NCI-H524 treated with DMSO at 0.1 percent for 48 hours (cell line): ENCODE measurements around the gene NAV3.

Source experiments
- DNase-seq: peaks from one replicate; lab custom pipeline; 2025; lab: John Stamatoyannopoulos, UW

Gene NAV3, protein sequence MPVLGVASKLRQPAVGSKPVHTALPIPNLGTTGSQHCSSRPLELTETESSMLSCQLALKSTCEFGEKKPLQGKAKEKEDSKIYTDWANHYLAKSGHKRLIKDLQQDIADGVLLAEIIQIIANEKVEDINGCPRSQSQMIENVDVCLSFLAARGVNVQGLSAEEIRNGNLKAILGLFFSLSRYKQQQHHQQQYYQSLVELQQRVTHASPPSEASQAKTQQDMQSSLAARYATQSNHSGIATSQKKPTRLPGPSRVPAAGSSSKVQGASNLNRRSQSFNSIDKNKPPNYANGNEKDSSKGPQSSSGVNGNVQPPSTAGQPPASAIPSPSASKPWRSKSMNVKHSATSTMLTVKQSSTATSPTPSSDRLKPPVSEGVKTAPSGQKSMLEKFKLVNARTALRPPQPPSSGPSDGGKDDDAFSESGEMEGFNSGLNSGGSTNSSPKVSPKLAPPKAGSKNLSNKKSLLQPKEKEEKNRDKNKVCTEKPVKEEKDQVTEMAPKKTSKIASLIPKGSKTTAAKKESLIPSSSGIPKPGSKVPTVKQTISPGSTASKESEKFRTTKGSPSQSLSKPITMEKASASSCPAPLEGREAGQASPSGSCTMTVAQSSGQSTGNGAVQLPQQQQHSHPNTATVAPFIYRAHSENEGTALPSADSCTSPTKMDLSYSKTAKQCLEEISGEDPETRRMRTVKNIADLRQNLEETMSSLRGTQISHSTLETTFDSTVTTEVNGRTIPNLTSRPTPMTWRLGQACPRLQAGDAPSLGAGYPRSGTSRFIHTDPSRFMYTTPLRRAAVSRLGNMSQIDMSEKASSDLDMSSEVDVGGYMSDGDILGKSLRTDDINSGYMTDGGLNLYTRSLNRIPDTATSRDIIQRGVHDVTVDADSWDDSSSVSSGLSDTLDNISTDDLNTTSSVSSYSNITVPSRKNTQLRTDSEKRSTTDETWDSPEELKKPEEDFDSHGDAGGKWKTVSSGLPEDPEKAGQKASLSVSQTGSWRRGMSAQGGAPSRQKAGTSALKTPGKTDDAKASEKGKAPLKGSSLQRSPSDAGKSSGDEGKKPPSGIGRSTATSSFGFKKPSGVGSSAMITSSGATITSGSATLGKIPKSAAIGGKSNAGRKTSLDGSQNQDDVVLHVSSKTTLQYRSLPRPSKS (N-terminal part only)

DNA sequence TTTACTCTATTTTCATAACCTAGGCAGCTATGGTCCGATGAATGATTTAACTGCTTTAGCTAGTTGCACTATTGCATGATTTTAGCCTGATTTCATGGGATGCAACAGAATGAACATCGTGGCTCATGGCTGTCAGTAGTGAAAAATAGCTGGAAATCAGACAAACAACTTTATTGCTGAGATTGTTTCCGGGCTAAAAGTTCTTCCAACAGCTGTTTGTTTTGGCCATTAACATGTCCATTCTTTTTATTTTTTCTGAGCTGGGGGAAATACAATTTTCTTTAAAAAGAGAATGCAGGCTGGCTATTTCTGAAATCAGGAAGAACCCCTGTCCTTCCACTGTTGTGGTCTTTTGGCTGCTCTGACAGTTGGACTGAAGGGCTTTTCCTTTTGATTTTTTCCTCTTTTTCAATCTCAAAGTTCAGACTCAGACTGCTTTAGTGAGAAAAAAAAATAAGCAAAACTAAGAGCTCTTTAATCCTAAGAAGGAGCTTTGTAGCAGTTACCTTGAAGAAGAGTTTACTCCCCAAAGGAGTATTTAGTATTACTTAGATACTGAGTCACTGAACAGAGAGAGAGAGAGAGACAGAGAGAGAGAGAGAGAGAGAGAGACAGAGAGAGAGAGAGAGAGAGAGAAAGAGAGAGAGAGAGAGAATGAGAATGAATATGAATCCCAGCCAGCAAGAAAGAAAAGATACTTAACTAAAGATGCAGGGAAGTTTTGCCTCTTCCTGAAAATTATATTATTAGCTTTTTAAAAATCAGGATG, at the start of gene NAV3:
Gene NAV3 (plus strand): TSS at position 312 of the 769 bp plus-strand sequence. CDS start 568 bp downstream, outside the sequence.
- no peak for DNase-seq

DNA sequence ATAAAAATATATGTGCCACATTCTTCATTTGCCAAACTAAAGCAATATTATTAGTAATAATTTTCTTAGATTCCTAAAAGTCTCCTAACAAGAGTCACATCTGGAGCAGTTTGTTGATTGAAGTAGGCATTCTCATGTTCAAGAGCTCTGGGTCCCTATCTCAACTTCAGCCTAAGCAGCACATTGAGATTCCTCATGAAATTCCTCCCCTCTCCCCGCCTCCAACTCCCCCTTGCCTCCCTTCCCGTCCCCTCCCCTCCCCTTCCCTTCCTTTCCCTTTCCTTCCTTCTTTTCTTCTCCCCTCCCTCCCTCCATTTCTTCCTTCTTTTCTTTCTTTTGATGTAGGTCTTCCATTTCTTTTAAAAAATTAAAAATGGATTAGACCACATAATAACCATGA, 48.7 kb upstream of the NAV3 start:
- DNase-seq, result no peak

DNA sequence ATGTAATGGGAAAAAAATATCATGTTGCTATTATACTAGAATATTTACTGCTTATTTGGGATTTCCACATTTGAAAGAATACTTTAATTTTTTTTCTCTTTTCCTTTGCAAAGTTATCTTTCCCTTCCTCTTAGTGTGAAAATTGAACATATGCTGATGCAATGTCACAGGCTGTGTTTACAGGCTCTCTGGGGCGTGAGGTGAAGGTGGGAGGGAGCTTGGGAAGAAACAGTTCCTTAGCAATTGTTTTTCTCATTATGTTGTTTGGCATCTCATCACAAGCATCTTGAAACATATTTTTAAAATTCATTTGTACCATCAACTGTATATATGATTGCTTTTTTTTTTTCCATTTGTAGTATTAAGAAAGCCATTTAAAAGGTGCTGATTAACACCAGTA, 47.9 kb upstream of the NAV3 start:
- no peak for DNase-seq

DNA sequence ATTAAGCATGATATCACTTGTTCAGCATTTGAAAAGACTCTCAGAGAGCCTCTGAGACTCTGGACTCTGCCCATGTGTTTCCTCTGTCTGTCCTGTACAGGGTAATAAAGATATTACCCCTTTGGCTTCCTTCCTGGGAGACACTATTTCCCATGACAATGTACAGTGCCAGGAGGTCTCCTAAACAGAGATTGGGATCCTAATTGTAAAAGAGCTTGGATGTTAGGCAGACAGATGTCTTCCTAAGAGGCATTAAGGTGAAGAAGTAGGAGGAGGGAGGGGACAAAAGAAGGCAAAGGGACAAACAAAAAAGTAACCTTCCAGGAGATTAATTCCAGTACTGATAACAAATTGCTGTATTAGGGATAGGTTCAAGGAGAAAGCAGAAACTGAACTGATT, 45.5 kb upstream of the NAV3 start:
- no peak for DNase-seq

DNA sequence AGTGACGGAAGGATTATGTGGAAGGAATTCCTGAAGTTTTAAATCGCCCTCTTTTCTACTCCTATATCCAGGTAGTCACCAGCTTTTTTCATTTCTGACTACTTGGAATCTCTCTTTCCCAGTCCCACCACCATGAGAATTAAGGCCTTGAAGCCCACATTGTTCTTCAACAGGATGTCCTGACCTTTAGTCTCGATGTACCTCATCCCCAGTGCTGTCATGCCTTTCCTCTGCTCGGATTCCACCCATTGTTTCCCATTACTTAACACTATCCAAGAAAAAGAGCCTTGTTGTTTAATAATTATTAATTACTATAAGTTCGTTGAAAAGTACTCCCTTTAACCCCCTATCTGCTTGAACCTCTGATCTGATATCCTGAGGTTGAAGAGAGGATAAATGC, 44.0 kb upstream of the NAV3 start:
- DNase-seq, result no peak

DNA sequence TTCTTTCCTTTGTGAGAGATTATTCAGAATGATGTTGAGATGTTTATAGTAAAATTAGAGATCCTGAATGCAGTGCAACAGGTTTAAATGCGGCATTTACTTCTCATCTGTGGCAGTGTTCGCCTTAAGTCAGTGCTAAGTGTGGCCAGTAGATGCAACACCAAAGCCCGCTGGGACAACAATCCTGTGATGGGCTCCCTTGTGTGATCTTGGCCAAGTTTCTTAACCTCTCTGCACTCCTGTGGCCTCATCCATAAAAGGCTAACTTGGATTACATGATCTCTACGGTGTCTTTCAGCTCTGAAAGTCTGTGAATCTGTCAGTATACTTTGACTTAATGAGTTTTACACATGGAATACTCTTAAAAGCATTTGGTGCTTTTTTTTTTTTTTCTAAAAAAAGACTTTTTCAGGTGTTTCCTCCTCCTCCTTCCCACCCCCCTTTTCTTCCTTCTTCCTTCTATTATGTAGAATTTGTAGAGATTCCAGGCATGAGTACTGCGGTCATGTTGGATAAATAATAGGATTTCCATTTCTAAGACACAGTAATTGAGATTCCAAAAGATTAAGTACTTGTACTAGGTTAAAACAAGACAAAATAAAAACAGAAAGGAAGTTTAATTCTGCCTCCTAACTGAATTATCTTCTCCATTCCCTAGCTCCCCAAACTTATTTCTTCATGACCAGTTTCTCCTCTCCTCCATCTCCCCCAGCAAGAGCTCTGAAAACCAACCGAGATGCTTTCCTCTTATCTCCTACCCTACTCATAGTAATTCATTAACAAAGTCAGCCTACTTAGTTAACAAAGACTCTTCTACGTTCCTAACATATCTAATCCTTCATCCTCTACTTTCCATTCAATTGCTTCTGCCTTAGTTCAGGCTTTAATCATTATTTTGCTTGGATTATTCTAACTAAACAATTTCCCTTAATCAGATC, 42.2 kb upstream of the NAV3 start:
- no peak for DNase-seq

DNA sequence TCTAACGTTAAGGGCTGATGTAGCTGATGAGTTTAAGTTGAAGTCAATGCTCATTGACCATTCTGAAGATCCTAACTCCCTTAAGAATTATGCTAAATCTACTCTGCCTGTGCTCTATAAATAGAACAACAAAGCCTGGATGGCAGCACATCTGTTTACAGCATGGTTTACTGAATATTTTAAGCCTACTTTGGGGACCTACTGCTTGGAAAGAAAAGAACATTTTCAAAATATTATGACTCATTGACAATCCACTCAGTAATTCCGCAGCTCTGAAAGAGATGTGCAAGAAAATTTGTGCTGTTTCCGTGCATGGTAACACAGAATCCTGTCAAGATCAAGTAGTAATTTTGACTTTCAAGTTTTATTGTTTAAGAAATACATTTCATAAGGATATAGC, 35.0 kb upstream of the NAV3 start:
- DNase-seq, result no peak

DNA sequence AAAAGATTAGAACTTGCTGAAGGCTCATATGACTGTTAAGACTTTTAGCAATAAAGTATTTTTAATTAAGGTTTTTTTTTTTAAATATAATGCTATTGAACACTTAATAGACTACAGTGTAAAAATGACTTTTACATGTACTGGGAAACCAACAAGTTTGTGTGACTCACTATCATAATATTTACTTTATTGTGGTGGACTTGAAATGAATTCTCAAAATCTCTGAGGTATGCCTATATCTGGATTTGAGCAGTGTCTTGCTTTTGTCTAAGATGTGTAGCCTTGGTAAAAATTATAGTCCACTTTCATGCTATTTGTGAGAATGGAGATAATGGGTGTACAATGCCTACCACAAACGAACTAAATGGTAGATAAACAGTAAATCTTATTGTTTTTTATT, 33.9 kb upstream of the NAV3 start:
- no peak for DNase-seq

DNA sequence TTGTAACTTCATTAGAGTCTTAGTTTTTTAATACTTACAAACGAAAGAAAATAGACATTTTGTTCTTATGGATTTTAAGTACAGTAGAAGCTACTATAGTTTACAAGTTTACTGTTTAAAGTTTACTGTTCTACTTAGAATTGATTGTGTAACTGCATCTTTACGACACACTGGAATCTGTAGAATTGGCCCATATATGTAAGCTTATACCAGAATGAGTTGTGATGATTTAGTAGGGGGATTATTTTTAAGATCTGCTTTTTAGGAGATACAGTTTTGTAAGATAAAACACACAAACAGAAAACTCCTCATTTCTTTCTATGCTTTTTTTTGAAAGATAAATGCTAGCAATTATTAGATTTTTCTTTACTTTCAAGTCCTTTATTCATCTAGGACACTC, 30.2 kb upstream of the NAV3 start:
- DNase-seq, result no peak

DNA sequence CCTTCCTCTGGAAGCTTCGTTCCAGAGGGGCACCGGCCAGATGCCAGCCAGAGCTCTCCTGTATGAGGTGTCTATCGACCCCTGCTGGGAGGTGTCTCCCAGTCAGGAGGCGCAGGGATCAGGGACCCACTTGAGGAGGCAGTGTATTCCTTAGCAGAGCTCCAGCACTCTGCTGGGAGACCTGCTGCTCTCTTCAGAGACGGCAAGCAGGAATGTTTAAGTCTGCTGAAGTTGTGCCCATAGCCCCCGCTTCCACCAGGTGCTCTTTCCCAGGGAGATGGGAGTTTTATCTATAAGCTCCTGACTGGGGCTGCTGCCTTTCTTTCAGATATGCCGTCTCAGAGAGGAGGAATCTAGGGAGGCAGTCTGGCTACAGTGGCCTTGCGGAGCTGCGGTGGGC, 22.2 kb upstream of the NAV3 start:
- DNase-seq, result no peak

DNA sequence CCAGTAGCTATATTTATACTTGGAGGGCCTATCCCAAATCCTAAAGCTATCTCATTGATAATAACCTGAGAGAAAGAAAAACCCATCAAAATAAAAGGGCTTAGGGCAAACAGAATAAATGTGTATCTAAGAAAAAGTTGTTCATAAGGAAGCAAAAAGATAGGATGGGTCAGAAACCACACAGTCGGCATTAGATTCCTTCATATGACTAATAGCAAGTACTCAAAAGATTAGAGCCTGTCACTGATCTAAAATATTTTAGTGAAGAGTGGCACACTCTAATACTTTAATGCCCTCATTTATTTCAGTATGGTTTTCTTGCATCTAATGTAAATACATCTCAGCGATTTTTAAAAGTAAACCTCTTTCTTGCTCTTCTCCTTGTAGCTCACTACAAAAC, 17.1 kb upstream of the NAV3 start:
- no peak for DNase-seq

DNA sequence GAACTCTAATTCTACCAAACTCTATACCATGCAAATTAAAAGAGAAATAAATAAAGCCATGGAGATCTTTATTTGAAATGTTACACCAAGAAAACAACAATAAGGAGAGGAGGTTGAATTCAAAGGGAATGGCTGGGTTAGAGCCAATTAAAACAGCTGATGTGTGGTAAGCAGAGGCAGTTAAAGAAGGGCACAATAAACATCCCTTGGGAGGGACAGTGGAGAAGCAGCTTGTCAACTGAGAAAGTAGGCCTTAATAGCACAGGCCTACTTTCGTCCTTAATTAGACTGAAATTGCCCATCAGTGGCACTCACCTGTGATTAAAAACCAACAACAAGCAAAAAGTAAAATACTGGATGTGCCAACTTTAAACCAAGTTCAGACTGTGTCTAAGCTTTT, 16.3 kb upstream of the NAV3 start:
- DNase-seq, result no peak

DNA sequence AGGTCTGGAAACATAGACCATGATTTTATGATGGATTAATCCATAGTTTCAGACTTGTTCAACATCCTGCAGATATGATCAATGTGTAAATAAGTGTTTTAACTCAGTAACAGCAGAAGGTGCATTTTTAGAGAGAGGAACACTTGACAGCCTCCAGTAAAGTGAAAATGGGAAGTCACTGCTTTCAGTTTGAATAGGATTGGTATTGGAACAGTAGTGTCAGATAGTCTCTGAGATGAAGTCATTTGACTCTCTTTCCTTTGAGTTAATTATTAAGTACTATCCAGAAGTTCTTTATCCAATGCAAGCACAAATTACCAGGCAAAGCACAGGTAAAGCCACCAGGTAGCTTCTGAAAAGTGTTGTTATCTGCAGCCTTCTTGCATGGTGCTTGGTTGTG, 14.5 kb upstream of the NAV3 start:
- DNase-seq, result no peak

DNA sequence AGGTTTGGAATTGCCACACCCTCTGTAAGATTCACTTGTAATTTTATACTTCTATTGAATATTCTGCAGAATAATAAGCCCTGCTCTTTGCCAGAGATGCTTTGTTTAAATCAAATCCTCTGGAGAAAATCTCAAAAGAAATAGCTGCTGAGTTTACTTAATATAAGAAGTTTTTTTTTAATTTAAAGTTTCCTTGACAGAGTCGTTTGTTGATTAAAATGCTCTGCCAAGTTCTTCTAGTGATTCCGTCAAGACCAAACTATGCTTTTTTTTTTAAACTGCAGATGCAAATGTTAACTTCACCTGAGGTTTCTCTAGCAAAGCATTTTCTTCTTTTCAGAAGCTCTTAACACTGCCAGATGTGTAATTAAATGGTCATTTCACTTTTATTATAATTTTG, 13.4 kb upstream of the NAV3 start:
- no peak for DNase-seq

DNA sequence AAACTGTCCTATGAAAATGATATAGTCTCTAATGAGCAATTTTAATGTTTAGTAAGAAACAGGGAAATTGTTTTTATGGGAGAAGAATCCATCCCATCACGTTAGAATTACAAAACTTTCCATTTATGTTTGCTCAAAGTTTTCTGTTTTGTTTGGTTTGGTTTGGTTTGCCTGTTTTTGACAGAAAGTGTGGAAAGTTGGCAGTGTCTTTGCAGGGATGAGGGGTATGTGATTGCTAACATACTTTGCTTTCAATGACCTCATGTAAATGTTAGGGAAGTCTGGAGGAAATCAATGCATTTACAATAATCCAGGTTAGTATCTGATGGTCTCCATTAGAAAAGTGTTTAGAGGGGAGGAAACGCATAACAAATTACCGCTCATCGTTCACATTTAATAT, 12.3 kb upstream of the NAV3 start:
- DNase-seq, result no peak

DNA sequence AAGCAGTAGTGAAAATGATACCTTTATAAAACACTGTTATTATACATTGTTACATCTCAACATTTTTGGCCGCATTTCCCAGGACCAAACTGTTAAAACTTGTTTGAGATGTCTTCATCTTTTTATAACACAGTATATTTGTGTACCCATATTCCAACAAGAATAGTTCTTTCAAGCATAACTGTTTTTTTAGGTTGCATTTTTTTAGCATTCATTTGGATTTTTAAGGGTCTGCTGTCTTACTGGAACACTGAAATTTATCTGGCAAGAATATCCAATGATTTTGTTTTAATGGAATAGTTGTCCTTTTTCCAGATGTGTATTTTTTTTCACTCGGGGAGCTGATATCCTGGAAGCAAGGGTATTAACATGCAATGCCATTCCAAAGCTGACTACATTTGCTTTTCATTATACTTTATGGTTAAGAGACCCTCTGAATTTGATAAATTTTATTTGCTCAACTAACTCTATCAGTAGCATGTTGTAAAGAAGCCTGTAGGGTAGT, 8.9 kb upstream of the NAV3 start:
- DNase-seq, result no peak

DNA sequence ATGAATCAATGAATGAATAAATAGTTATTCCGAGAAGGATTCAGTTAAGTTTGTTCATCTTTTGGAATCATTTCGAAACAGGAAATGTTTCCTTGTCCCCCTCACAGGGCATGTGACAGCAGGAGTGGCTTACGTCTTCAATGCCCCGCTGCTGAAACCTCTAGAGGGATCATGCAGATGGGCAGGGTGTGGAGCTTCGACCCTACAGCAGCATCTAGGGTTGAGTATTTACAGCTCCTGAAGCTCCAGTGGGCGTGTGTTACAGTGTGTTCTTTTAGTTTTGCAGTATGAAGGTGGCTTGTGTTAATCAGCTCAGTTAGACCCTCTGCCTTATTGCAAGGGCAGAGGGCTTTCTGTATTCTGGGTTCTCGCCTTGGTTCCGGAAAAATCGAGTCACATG, 2.6 kb downstream of the NAV3 start:
- DNase-seq, result no peak

DNA sequence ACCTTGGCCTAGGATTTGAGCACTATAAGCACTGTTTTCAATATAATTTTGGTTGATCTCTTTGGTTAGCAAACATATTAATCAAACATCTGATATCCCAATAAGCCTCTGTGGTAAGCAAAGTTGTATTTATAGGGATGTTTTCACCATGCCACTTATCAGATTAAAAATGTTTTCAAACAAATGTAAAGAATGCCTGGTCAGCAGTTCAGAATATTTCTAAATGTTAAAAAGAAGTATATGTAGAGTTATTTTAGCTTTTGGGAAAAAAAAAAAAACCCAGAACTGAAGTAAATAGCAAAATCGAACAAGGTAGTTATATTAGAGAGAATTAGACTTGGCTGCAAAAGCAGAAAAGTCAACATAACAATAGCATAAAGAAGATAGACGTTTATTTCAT, 3.9 kb downstream of the NAV3 start:
- no peak for DNase-seq

DNA sequence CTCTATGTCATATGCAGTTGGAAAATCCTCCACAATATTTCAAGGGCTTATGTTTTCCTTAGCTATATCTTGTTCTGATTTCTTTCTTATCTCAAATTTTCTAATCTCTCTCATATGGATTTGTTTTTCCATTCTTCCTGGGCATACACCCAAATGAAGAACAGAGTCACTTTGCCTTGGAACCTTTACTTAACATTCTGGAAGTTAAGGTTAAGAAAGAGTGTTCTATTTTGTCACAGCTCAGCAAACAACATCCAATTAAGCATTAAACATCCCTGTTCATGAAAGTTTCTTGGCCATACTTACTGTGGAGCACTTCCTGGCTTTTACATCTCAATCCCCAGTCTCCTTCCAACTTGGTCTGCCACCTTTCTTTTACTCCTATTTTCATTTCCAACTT, 5.3 kb downstream of the NAV3 start:
- no peak for DNase-seq

DNA sequence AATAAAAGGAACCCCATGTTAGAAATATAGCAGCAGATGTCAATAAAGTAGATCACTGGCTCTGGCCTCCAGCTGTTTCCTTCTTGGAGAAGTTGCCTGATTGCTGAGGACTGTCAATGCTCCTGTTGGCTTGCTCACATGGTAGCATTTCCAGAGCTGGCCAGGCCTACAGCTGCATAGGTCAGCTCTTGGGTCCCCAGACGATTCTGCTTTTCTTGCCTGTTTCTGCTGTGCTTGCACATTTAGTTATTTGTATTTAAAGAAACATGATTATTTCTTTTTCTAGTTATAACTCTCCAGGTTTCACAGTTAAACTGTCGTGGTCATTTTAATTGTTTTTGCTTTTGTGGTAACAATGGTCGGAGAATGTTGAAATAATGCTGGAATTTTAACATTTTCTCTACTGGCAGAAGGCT, 7.2 kb downstream of the NAV3 start:
- DNase-seq, result no peak

DNA sequence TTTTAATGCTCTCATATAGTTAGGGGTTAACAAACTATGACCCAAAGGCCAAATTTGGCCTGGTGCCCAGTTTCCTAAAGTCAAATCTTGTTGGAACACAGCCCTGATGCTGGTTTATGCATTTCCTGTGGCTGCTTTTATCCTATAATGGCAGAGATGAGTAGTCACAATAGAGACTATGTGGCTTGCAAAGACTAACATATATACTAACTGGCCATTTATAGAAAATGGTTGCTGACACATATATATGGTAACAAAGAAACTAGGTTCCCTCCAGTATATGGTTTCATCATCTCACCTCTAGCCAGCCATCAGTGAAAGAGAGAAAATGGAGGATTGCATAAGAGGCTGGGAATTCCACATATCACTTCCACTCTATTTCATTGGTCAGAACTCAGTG, 10.8 kb downstream of the NAV3 start:
- DNase-seq, result no peak
